Stimulated activated CD4-positive, alpha-beta T cell treated with anti-CD3 and anti-CD28 coated beads, Interleukin-1b, Interleukin-23, amount 100 ng/mL, for 48 hours (primary cell): Measurements from ENCODE around the gene NCAM1.
"Not testable (repeated sequence)": the region's sequence is repeated elsewhere in the genome, so short reads cannot be mapped to it uniquely, and the experiment has no call there.

ENCODE experiments used
- DNase-seq: peaks from one replicate; pipeline ENCODE4 v3.0.0-alpha.2; 2020

NCAM1 gene

DNA sequence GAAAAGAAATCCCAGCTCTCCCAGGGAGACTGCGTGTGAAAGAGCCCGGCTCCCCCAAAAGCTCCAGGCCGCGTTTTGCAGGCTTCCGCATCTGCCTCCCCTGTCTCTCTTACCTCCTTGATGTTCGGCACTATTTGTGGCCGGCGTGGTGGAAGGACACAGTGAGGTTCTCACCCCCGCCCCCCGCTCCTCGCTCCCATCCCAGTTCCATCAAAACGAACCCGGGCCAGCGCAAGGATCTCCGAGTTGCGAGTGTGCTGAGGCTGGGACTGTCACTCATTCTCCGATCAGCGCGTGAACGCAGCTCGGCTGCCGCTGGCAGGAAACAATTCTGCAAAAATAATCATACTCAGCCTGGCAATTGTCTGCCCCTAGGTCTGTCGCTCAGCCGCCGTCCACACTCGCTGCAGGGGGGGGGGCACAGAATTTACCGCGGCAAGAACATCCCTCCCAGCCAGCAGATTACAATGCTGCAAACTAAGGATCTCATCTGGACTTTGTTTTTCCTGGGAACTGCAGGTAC is at the start of gene NCAM1:
Gene NCAM1 (plus strand): TSS at position 275 of the 523 bp plus-strand sequence.
- peak; percentile 9 for DNase-seq

DNA sequence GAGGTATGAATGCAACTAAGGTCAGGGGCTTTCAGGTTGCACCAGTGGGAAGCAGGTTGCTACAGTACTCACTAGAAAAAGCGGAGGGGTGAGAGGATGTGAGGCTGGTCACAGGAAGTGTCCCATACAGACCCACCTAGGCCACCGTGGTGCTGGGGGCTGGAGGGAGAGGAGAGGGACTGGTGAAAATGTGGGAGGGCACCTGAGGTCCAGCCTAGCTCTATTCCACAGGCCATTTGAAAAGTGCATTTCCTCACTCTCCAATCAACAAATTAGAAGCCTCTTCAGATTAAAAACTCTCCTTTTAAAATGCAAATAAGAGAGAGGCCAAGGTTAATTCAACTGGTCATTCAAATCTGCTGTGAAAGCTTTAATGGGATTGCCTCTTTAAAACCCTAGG is 38.6 kb upstream of the NCAM1 start:
- no peak for DNase-seq

DNA sequence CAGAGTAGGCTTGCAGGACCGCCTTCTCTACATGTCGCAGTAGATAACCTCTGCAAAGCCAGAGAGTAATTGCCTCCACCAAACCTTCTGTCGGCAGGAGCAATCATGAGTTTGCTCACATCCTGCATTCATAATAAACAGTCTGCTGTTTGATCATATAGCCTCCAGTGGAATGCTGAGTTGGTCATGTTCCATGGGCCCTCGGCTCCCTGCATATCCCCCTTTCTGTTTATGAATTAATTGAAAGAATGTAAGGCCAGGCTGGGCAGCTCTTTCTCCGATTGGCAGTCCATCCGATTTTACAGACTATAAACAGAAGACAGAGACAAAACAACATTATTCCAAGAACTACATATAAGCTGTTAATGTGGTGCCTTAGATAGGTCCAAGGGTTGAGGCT is 36.4 kb upstream of the NCAM1 start:
- DNase-seq = not testable (repeated sequence)

DNA sequence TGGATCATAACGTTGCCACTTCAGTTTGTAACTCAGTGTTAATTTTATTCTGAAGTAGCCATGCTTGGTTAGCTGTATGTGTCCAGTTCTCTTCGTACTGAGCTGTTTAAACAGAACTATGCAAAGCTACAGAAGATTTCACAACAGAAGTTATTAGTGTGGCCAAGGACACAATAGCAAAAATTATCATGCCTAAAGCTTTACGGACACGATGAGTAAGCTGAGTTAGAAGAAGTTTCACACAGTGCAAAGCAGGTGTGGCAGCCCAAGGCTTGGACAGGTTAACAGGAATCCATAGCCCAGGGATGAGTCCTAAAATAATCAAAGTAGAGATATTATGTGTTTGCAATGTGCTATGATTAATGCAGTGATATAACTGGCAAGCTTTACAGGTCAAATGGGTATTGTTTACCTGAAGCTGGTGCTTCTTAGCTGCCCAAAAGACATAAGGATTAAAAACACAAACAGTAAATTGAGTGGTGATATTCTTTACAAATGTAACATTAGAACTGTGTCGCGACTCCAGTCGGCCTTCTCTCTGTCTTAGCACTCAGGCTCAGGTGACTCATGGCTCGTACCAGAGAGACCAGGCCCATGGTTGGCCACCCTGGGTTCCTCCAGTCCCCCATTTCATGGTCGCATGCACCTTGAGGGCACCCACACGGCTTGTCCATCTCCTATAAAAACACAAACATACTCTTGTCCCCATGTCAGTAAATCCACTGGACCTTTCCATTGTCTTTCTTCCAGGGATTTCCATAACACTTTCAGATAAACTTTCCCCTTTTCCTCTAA is 35.5 kb upstream of the NCAM1 start:
- no peak for DNase-seq

- no peak for DNase-seq
These were observed 33.1 kb upstream of the NCAM1 start for GRCh38 chr11:112928136-112928535.

- no peak for DNase-seq
These were observed 31.8 kb upstream of the NCAM1 start for GRCh38 chr11:112929432-112929831.

DNA sequence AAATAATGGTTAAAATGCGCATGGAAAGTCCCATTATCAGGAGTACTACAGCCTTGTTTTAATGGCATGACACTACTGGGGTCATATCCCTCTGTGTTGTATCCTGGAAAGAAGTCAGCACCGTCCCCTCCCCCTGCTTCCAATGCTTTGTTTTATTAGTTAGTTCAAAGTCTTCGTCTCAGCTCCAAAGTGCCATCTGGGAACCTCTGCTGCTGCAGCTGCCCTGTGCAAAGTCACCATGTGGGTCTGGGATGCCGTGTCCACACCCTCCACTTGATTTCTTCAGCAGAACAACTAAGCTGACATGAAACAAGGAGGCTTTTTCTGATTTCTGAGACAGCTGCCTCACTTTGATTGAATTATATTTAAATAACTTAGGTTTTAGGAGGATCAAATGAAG is 29.5 kb upstream of the NCAM1 start:
- no peak for DNase-seq

- no peak for DNase-seq
These were observed 28.6 kb upstream of the NCAM1 start for GRCh38 chr11:112932593-112932992.

- no peak for DNase-seq
These were observed 27.2 kb upstream of the NCAM1 start for GRCh38 chr11:112933970-112934369.

DNA sequence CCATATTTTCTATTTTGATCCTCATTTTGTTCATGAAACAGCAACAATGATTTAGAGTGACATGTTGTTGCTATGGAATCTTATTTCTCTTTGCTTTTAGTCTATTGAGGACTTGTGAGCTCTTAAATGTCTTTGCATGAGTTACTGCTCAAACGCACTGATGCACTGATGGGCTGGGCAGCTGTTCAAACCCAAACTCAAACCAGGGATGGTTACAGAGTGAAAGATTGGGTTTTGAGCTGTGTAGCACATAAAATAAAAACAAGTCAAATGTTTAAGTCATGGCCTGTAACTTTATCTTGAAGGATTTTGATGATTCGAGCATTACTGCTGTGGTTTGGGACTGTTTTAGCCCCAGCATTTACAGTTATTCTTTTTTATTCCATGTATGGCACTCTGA is 20.1 kb upstream of the NCAM1 start:
- DNase-seq = no peak

GRCh38 chr11:112942966-112943643 is 18.1 kb upstream of the NCAM1 start:
- DNase-seq = no peak

GRCh38 chr11:112946866-112947265 is 14.4 kb upstream of the NCAM1 start:
- DNase-seq = no peak

DNA sequence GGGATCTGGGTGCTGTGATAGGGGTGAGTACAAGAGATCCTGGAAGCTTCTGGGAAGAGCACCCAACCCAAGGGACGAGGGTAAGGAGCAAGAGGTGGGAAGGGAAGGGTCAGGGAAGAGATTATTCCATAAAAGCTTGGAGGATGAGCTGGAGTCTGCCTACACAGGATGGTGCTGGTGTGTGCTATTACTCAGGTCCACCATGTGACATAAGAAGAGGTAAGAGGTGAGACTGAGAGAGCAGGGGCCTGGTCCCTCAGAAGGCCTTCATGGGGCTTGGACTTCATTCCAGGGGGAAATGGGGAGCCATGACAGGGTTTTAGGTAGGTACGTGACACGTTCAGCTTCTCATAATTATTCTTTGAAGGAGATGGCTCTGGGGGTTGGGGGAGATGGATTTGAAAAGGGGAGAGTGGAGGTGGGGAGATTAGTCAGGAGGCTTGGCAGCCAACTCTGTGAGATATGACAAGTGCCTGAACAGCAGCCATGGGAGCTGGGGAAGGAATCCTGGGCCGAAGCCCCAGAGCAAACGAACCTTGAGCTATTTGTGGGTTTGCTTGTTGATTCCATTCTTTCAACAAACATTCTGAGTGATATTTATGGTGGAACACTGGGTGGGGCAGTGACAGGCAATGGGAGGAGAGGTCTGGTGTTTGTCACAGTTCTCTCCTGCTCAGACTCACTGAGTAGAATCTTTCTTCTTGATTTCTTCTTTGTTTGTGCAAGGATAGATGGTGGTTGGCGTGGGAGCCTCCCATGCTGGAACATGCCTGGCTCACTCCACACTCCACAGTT is 11.2 kb upstream of the NCAM1 start:
- no peak for DNase-seq

- DNase-seq = no peak
These were observed 2.5 kb upstream of the NCAM1 start for GRCh38 chr11:112958670-112959069.

DNA sequence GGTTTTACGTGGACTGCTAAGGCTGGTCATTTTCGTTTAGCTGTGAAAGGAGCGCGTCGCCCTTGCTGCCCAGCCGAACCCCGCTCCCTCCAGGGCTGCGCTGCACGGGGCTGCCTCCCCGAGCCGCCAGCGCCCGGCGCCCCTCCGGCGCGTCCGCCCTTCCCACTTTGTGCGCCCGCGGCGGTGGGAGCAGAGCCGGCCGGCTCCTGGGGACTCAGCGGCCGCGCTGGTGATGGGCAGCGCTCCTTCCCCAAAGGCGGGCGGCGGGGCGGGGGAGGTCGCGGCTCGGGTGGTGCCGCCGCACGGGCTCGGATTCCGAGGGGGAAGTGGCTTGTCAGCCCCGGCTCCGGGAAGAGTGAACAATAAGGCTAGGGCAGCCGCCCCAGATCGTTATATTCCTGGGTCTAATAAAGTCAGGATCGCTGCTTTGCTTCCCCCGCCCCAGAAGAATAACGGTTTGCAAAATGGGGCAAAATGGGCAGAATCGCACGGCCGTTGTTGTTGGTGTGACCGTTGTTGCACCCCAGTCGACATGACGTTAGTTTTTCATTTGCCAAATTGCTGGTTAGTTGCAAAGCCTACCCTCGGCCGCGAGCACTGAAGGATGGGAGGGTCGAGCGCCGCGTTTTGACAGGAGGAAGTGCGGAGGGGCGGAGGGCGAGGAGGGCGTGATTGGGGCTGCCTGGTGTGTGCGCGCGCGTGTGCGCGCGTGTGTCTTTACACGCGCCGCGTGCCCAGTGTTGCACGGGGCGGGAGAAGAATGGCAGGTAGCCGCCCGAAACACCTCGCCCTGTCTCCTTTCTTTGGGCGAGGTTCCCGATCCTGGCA is 745 bp downstream of the NCAM1 start:
- no peak for DNase-seq

DNA sequence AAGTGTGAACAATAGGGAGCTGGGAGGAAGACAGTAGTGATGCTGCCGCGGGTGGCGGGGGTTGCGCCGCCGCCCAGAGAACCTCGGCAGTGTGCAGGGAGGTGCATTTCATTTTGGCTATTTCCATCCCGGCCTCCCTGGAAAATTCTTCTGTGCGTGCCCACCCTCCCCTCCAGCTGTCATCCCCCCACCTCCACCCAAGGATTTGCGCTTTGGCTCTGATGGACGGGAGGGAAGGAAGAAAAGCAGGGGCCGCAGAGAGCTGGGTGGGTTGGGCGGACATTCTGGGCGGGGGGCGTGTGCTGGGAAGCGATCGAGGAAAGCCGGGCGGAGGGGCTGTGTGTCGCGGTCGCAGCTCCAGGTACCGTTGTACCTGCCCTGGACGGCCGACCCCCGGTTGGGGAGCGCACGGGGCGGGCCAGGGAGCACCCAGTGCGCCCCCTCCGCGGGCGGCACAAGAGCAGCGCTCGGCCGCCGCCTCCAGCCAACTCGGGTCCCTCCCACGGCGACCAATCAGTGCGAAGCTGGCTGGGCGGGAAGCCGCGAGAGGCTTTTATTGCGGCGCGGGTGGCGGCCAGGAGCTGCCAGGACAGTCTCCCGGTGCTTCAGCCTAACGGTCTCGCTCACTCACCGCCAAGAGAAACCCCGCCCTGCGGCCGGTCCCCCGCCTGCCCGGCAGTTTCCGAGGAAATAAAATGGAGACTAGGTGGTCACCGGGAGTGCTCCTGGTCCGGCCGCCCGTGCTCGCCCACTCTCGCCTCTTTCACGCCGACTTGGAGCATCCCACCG is 1.6 kb downstream of the NCAM1 start:
- DNase-seq = no peak

- DNase-seq = no peak
These were observed 2.2 kb downstream of the NCAM1 start for GRCh38 chr11:112963368-112963955.

DNA sequence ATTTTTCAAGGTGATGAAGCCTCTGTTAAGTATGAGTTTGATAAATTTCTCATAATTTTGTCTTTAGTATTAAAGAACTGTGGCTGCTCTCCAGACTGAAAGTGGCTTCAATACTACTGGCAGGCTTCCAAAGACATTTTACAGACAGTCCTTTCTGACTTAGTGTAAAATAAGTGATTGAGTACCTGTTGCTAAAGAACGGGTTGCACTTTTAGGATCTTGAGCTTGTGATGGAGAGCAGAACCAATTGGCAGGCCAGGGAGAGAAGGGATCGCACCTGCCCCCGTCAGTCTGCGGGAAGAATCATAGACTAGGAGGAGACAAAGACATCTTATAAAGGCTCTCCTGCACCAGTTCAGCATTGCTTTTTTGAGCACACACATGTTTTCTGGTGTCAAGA is 4.4 kb downstream of the NCAM1 start:
- DNase-seq = no peak

DNA sequence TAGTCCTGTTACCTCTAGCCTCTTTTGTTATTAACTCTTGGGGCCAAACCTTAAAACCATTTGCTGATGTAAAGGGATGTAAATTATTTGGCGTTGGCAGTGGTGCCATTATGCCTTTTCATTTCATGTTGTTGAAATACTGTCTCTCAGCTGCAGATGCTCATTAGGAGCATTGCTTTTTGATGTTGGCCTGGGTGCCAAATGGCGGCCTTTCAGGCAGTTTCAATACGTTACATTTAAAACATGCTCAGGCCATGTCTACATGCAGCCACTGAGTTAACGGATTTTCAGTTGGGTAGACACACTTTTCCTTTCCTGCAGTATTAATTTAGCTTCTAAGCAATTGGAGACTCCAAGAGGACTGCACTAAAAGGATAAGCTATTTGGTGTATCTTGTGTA is 5.3 kb downstream of the NCAM1 start:
- DNase-seq = no peak

- DNase-seq = no peak
These were observed 5.9 kb downstream of the NCAM1 start for GRCh38 chr11:112967082-112967481.
